GM21576 (cell line): Measurements from ENCODE around the gene MSN.

Experiments used
- ATAC-seq: cut with Tn5 transposase; IDR thresholded peaks from one replicate; pipeline ENCODE4 v1.9.1; 2021; ENCODE audit warnings: mild to moderate bottlenecking, moderate library complexity; ENCODE audit not compliant: unreplicated experiment

Gene MSN

DNA sequence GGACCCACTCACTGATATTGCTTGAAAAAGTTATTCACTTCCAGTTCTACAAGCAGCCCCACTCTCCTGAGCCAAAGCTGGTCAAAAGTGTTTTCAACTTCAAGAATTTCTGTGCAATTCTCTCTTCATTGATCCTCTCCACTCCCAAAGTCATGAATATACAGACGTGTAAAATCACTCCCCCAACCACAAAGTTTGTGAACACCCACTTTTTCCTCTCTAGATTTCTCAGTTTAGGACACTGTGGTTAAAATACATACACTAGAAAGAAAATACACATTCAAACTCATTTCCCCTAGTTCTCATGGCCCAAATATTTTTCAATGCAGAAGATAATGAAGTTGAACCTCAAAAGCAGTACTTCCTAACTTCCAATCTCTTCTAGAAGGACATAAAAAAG lies 116.3 kb downstream of the MSN start:
- ATAC-seq = no peak
